Hepatocyte (in vitro differentiated cells): ENCODE data around the gene TRAF1. TPM values are rescaled to one million over a fixed set of nuclear protein-coding genes. Genes with fewer than 3 reads are reported as not detected.

ENCODE experiments used
- DNase-seq: peaks from one replicate; pipeline ENCODE4 v3.0.0-alpha.2; 2016; ENCODE audit warnings: low spot score
- H2AFZ ChIP-seq: fragments of 200-600 bp; sonication (generic); 2 replicates; pipeline ENCODE4 v1.6.0; 2016; ENCODE audit warnings: antibody characterized with exemption, mild to moderate bottlenecking
- H3K27ac ChIP-seq: fragments of 200-600 bp; sonication (generic); 2 replicates; pipeline ENCODE4 v1.5.1; 2016; ENCODE audit warnings: mild to moderate bottlenecking
- H3K27me3 ChIP-seq: fragments of 200-600 bp; sonication (generic); 2 replicates; pipeline ENCODE4 v1.6.1; 2016
- H3K36me3 ChIP-seq: fragments of 200-600 bp; sonication (generic); replicated peaks from 2 replicates; pipeline ENCODE4 v1.5.1; 2016; ENCODE audit warnings: low read depth; ENCODE audit not compliant: insufficient read depth
- H3K4me1 ChIP-seq: fragments of 200-600 bp; sonication (generic); 2 replicates; pipeline ENCODE4 v1.5.1; 2016; ENCODE audit warnings: mild to moderate bottlenecking, moderate library complexity; ENCODE audit not compliant: insufficient read depth
- H3K4me2 ChIP-seq: fragments of 200-600 bp; sonication (generic); 2 replicates; pipeline ENCODE4 v1.6.0; 2016
- H3K4me3 ChIP-seq: fragments of 200-600 bp; sonication (generic); 2 replicates; pipeline ENCODE4 v1.5.1; 2016; ENCODE audit warnings: mild to moderate bottlenecking
- H3K79me2 ChIP-seq: fragments of 200-600 bp; sonication (generic); 2 replicates; pipeline ENCODE4 v1.6.0; 2017; ENCODE audit warnings: mild to moderate bottlenecking
- H3K9me2 ChIP-seq: fragments of 200-600 bp; sonication (generic); replicated peaks from 2 replicates; pipeline ENCODE4 v1.6.0; 2017; ENCODE audit warnings: mild to moderate bottlenecking; ENCODE audit not compliant: insufficient read depth
- H3K9me3 ChIP-seq: fragments of 200-600 bp; sonication (generic); 2 replicates; pipeline ENCODE4 v1.5.1; 2016; ENCODE audit warnings: low read depth, mild to moderate bottlenecking
- H4K20me1 ChIP-seq: fragments of 200-600 bp; sonication (generic); 2 replicates; pipeline ENCODE4 v1.6.0; 2016; ENCODE audit warnings: mild to moderate bottlenecking; ENCODE audit not compliant: insufficient read depth, poor library complexity, severe bottlenecking
- CTCF ChIP-seq: fragments of 200-600 bp; sonication (generic); IDR thresholded peaks from 2 replicates; pipeline ENCODE4 v1.5.1; 2016; ENCODE audit warnings: antibody characterized with exemption, mild to moderate bottlenecking; ENCODE audit not compliant: poor library complexity
- EZH2 ChIP-seq: fragments of 200-600 bp; sonication (generic); IDR thresholded peaks from 2 replicates; pipeline ENCODE4 v1.6.1; 2016; ENCODE audit warnings: antibody characterized with exemption, mild to moderate bottlenecking, borderline replicate concordance
- EZH2phosphoT487 ChIP-seq: fragments of 200-600 bp; sonication (generic); IDR thresholded peaks from one replicate; pipeline ENCODE4 v1.6.1; 2018; ENCODE audit warnings: antibody characterized with exemption, mild to moderate bottlenecking, low read depth, moderate library complexity; ENCODE audit not compliant: unreplicated experiment, severe bottlenecking
- WGBS: methylation state at CpG from one replicate; pipeline ENCODE4 v1.1.6; 2016; ENCODE audit warnings: low lambda C conversion rate; ENCODE audit errors: missing lambda C conversion rate; 5-methylcytosine and 5-hydroxymethylcytosine counted together
- polyA plus RNA-seq: library from polyadenylated mRNA; unstranded; fragments of >200 nt; fragmentation: Nextera tagmentation; extraction: Ambion mirVana; gene quantifications from 2 replicates; pipeline ENCODE4 v1.2.1, GENCODE V29; 2016
- total RNA-seq: library from RNA; depleted of rRNA; stranded (reverse); fragments of >200 nt; gene quantifications from 2 replicates; pipeline ENCODE4 v1.2.3, GENCODE V29; 2014

The TRAF1 gene
- total and polyA plus RNA-seq, 2 experiments from 2014 or later = 2.2 to 4.0 TPM

GRCh38 chr9:120913647-120914264 lies 12.8 kb downstream of the TRAF1 start:
- no peaks in the 10 kb centered on the region for H3K79me2 ChIP-seq
- H3K4me1 ChIP-seq = peaks cover 13% of the 10 kb centered on the region
- no peak for DNase-seq
- no peaks in the 10 kb centered on the region for H3K36me3 ChIP-seq
- no peak overlapping the region for H3K4me3 ChIP-seq
- H3K9me3 ChIP-seq = no peaks in the 10 kb centered on the region
- no peak overlapping the region for H3K4me2 ChIP-seq
- H3K27ac ChIP-seq = no peak overlapping the region
- H3K27me3 ChIP-seq = no peaks in the 10 kb centered on the region
- TF ChIP-seq EZH2phosphoT487 (no peak), EZH2 (no peak), CTCF (no peak)
- WGBS = 91% methylated on average over 4 of the region's 4 CpGs
- no peaks in the 10 kb centered on the region for H4K20me1 ChIP-seq
- H3K9me2 ChIP-seq = no peaks in the 10 kb centered on the region
- no peak overlapping the region for H2AFZ ChIP-seq

- TF ChIP-seq CTCF (no peak), EZH2phosphoT487 (no peak), EZH2 (no peak)
- WGBS = 86% methylated on average over 13 of the region's 13 CpGs
- H3K4me1 ChIP-seq = peaks cover 11% of the 10 kb centered on the region
- H4K20me1 ChIP-seq = no peaks in the 10 kb centered on the region
- H3K9me3 ChIP-seq = no peaks in the 10 kb centered on the region
- no peak for DNase-seq
- H3K4me3 ChIP-seq = no peak overlapping the region
- no peak overlapping the region for H2AFZ ChIP-seq
- no peak overlapping the region for H3K27ac ChIP-seq
- no peak overlapping the region for H3K4me2 ChIP-seq
- H3K79me2 ChIP-seq = no peaks in the 10 kb centered on the region
- H3K9me2 ChIP-seq = no peaks in the 10 kb centered on the region
- no peaks in the 10 kb centered on the region for H3K36me3 ChIP-seq
- H3K27me3 ChIP-seq = no peaks in the 10 kb centered on the region
Observed at GRCh38 chr9:120912958-120913646, 13.5 kb downstream of the TRAF1 start.

GRCh38 chr9:120911295-120911837 lies 15.2 kb downstream of the TRAF1 start:
- H3K27me3 ChIP-seq = no peaks in the 10 kb centered on the region

More at GRCh38 chr9:120911295-120911837, 15.2 kb downstream of the TRAF1 start:
- no peak for DNase-seq
- H3K27ac ChIP-seq = no peak overlapping the region
- peaks cover 9% of the 10 kb centered on the region for H3K4me1 ChIP-seq
- H3K9me2 ChIP-seq = no peaks in the 10 kb centered on the region
- 92% methylated on average over 9 of the region's 9 CpGs for WGBS
- H3K79me2 ChIP-seq = no peaks in the 10 kb centered on the region
- H4K20me1 ChIP-seq = no peaks in the 10 kb centered on the region
- no peak overlapping the region for H3K4me3 ChIP-seq
- TF ChIP-seq EZH2 (no peak), CTCF (no peak), EZH2phosphoT487 (no peak)
- H3K9me3 ChIP-seq = no peaks in the 10 kb centered on the region
- no peaks in the 10 kb centered on the region for H3K36me3 ChIP-seq
- no peak overlapping the region for H3K4me2 ChIP-seq
- H2AFZ ChIP-seq = no peak overlapping the region
